GM23338 (cell line): ENCODE results near the gene ABCC5. TPM values are rescaled to one million over a fixed set of nuclear protein-coding genes. Genes with fewer than 3 reads are reported as not detected.

Experiments
- CTCF ChIP-seq, 2 experiments: fragments of 200-600 bp in 1 of 2; sonication (generic) in 1 of 2; conservative IDR thresholded peaks; 2 replicates each; pipeline versions ENCODE4 v1.5.1 to v1.6.1; 2016 to 2017; ENCODE audit warnings: antibody characterized with exemption in 2 of 2, low read depth in 2 of 2, mild to moderate bottlenecking in 2 of 2, moderate library complexity in 1 of 2
- ETS1 ChIP-seq: IDR thresholded peaks from 2 replicates; pipeline ENCODE4 v1.6.1; 2016; ENCODE audit warnings: antibody characterized with exemption
- JUNB ChIP-seq: IDR thresholded peaks from one replicate; pipeline ENCODE4 v1.6.1; 2016; ENCODE audit warnings: antibody characterized with exemption; ENCODE audit not compliant: unreplicated experiment
- NANOG ChIP-seq: IDR thresholded peaks from 2 replicates; pipeline ENCODE4 v1.6.1; 2016; ENCODE audit warnings: antibody characterized with exemption, borderline replicate concordance
- ZNF114 ChIP-seq: fragments of 250-450 bp; sonication (Bioruptor Pico); IDR thresholded peaks from 2 replicates; pipeline ENCODE4 v1.5.0; 2020; ENCODE audit warnings: mild to moderate bottlenecking, moderate library complexity
- polyA plus RNA-seq: library from polyadenylated mRNA; unstranded; fragments of >200 nt; fragmentation: Nextera tagmentation; extraction: Ambion mirVana; gene quantifications from 2 replicates; pipeline ENCODE4 v1.2.1, GENCODE V29; 2016
- total RNA-seq: library from RNA; depleted of rRNA; stranded (reverse); fragments of >200 nt; shearing (Covaris generic); gene quantifications from 2 replicates; pipeline ENCODE4 v1.2.3, GENCODE V29; 2014
- TF ChIP-seq, protein P1 (sequence below): fragments of 250-450 bp; sonication (Bioruptor Pico); IDR thresholded peaks from 2 replicates; pipeline ENCODE4 v1.5.0; 2020; ENCODE audit warnings: mild to moderate bottlenecking, moderate library complexity

ABCC5 gene
- total and polyA plus RNA-seq, 2 experiments from 2014 or later: 14.0 to 39.9 TPM

DNA sequence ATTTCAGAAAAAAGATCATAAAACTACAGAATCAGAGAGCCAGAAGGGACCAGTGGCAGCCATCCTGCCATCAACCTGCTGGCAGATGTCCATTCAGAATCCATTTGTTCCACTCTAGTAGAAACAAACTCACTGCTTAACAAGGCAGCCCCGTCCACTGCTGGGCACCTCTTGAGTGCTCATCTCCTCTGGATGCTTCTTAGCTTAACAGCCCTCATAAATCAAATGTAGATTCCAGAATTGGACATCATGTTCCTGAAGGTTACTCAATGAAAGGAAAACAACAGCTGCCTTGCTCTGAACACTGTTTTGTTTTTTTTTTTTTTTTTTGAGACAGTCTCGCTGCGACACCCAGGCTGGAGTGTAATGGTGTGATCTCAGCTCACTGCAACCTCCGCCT lies 37.3 kb downstream of the ABCC5 start (continued):
- TF ChIP-seq, protein P1, sequence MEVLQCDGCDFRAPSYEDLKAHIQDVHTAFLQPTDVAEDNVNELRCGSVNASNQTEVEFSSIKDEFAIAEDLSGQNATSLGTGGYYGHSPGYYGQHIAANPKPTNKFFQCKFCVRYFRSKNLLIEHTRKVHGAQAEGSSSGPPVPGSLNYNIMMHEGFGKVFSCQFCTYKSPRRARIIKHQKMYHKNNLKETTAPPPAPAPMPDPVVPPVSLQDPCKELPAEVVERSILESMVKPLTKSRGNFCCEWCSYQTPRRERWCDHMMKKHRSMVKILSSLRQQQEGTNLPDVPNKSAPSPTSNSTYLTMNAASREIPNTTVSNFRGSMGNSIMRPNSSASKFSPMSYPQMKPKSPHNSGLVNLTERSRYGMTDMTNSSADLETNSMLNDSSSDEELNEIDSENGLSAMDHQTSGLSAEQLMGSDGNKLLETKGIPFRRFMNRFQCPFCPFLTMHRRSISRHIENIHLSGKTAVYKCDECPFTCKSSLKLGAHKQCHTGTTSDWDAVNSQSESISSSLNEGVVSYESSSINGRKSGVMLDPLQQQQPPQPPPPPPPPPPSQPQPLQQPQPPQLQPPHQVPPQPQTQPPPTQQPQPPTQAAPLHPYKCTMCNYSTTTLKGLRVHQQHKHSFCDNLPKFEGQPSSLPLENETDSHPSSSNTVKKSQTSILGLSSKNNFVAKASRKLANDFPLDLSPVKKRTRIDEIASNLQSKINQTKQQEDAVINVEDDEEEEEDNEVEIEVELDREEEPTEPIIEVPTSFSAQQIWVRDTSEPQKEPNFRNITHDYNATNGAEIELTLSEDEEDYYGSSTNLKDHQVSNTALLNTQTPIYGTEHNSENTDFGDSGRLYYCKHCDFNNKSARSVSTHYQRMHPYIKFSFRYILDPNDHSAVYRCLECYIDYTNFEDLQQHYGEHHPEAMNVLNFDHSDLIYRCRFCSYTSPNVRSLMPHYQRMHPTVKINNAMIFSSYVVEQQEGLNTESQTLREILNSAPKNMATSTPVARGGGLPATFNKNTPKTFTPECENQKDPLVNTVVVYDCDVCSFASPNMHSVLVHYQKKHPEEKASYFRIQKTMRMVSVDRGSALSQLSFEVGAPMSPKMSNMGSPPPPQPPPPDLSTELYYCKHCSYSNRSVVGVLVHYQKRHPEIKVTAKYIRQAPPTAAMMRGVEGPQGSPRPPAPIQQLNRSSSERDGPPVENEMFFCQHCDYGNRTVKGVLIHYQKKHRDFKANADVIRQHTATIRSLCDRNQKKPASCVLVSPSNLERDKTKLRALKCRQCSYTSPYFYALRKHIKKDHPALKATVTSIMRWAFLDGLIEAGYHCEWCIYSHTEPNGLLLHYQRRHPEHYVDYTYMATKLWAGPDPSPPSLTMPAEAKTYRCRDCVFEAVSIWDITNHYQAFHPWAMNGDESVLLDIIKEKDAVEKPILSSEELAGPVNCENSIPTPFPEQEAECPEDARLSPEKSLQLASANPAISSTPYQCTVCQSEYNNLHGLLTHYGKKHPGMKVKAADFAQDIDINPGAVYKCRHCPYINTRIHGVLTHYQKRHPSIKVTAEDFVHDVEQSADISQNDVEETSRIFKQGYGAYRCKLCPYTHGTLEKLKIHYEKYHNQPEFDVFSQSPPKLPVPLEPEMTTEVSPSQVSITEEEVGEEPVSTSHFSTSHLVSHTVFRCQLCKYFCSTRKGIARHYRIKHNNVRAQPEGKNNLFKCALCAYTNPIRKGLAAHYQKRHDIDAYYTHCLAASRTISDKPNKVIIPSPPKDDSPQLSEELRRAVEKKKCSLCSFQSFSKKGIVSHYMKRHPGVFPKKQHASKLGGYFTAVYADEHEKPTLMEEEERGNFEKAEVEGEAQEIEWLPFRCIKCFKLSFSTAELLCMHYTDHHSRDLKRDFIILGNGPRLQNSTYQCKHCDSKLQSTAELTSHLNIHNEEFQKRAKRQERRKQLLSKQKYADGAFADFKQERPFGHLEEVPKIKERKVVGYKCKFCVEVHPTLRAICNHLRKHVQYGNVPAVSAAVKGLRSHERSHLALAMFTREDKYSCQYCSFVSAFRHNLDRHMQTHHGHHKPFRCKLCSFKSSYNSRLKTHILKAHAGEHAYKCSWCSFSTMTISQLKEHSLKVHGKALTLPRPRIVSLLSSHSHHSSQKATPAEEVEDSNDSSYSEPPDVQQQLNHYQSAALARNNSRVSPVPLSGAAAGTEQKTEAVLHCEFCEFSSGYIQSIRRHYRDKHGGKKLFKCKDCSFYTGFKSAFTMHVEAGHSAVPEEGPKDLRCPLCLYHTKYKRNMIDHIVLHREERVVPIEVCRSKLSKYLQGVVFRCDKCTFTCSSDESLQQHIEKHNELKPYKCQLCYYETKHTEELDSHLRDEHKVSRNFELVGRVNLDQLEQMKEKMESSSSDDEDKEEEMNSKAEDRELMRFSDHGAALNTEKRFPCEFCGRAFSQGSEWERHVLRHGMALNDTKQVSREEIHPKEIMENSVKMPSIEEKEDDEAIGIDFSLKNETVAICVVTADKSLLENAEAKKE (CRISPR knock-in tag): no peak
- TF ChIP-seq ZNF114 (CRISPR knock-in tag): no peak
- TF ChIP-seq ETS1: no peak
- no peak for TF ChIP-seq JUNB
- TF ChIP-seq CTCF (conservative IDR thresholded peaks at IDR 0.05; ENCODE audit: low read depth in 2 of 2): no peak
- no peak for TF ChIP-seq NANOG
